Effector memory CD4-positive, alpha-beta T cell (primary cell): ENCODE measurements around the gene PLIN1.

Experiments used
- DNase-seq, 3 donors: peaks; one replicate each; pipeline ENCODE4 v3.0.0-alpha.2; 2020
- H3K27ac ChIP-seq: 2 replicates; pipeline ENCODE4 v1.7.0; 2013; ENCODE audit warnings: mild to moderate bottlenecking, low read length, moderate library complexity; ENCODE audit not compliant: insufficient read depth, poor library complexity, severe bottlenecking
- H3K27me3 ChIP-seq: replicated peaks from 2 replicates; pipeline ENCODE4 v1.7.0; 2013; ENCODE audit warnings: mild to moderate bottlenecking, low read length; ENCODE audit not compliant: insufficient read depth, control insufficient read depth, poor library complexity, severe bottlenecking
- H3K36me3 ChIP-seq: 2 replicates; pipeline ENCODE4 v1.7.0; 2013; ENCODE audit warnings: mild to moderate bottlenecking, low read length, moderate library complexity; ENCODE audit not compliant: control insufficient read depth, insufficient read depth
- H3K4me1 ChIP-seq: 2 replicates; pipeline ENCODE4 v1.7.0; 2013; ENCODE audit warnings: low read length, mild to moderate bottlenecking; ENCODE audit not compliant: control insufficient read depth, insufficient read depth, poor library complexity, severe bottlenecking
- H3K4me3 ChIP-seq: 2 replicates; pipeline ENCODE4 v1.7.0; 2013; ENCODE audit warnings: low read length, low read depth, mild to moderate bottlenecking; ENCODE audit not compliant: insufficient read depth, poor library complexity, severe bottlenecking
- H3K9me3 ChIP-seq: 2 replicates; pipeline ENCODE4 v1.7.0; 2013; ENCODE audit warnings: mild to moderate bottlenecking, low read length, moderate library complexity; ENCODE audit not compliant: control insufficient read depth

PLIN1 gene

DNA sequence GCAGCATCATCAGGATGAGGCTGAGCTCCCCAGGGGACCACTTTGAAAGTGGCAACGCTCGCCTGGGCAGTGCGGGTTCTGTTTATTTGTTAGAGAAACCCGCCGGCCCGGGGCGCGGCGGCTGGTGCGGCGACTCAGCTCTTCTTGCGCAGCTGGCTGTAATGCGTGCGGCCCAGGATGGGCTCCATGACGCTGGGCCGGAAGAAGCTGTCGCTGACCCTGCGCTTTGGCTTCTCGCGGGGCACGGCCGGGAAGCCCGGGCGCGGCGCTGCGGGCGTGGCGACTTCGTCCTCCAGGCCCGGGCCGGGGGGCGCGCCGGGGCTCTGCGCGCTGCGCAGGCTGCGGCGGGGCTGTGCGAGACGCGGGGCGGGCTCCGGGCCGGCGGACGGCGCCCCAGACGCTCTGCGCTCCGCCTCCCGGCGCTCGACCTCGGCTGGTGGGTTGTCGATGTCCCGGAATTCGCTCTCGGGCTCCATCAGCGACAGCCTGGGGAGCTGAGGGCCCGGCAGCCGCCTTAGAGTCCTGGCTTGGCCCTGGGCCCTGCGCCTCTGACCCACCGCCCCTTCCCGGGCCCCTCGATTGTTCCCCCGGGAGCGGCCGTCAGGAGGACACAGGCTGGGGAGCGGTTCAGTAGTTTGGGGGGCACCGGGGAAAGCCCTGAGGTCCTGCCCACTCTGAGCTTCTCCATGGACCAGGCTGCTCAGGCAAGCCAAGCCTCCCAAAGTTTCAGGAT, 13.6 kb downstream of the PLIN1 start:
- no peaks in the 10 kb centered on the region for H3K27me3 ChIP-seq
- H3K9me3 ChIP-seq: no peaks in the 10 kb centered on the region
- H3K4me1 ChIP-seq: peaks cover 4% of the 10 kb centered on the region
- DNase-seq: no peak
- H3K27ac ChIP-seq: no peak overlapping the region
- H3K36me3 ChIP-seq: no peaks in the 10 kb centered on the region
- H3K4me3 ChIP-seq: no peak overlapping the region

DNA sequence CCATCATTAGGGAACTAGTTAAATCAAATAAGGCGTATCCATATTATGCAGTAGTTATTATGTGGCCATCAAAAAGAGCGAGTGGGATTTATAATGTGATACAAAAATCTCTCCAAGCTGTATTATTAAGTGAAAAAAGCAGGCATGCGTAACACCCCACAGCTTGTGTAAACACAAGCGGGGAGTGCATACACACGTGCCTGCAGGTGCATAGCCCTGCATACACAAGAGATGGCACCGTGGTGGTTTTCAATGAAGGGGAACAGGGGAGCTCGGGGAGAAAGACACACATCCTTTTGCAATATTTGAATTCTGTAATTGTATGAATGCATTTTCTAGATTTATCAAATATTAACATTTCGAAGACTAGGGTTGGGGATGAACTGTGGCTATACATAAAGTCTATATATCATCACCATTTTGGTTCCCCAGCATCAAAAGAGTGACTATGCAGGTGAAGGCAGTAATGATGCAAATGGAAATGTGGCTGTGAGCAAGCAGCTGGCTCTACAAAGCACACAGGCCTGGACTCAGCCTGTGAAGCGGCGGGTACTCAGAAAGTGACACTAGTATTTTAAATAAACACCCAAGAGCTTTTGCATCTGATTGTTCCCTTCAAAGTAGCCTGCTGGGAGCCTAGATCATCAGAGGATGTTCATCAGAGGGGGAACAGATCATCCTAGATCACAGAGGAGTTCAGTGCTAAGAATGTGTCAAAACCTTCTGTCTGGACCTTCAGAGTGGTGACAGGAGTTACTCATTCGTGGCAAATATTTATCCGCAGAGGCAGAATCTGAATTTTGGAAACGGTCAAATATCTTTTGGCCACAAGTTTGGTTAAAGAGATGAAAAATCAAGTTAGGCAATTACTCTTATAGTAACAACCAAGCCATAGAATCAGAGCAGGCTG, 14.5 kb downstream of the PLIN1 start:
- Histone ChIP-seq H3K36me3 (no peaks in the 10 kb centered on the region), H3K27ac (no peak overlapping the region), H3K27me3 (no peaks in the 10 kb centered on the region), H3K4me3 (no peak overlapping the region), H3K9me3 (no peaks in the 10 kb centered on the region), H3K4me1 (peaks cover 4% of the 10 kb centered on the region)
- DNase-seq: no peak

DNA sequence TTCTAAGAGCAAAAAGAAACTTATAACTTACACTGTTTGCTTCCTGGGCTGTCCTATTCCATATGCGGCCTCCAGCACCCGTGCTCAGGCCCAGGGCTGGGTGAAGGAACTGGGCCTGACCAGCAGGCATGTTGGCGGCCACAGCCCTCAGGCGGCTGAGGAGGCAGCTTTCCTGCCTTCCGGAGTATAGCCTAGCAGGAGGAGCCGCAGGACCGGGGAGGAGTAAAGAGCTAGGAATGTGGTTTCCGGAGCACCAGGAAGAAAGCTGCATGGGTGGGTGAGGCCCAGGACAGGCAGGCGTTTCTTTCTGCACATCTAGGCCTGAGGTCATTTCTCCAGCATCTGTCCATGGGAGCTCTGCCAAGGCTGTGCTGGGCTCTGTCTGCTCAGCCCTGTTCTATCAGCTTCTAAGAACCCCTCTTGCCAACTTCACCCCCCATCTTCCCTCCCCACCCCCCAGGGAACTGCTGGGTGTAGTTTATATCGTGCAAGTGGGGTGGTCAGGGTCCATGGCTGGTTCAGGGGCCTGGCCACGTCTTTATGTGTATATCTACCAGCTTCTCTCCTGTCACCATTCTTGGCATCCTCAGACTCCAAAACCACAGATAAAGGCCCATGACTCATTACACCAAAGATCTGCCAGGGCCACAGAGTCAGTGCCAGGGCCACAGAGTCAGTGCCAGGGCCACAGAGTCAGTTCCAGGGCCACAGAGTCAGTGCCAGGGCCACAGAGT, 16.1 kb downstream of the PLIN1 start:
- Histone ChIP-seq H3K36me3 (no peaks in the 10 kb centered on the region), H3K4me1 (peaks cover 4% of the 10 kb centered on the region), H3K27me3 (no peaks in the 10 kb centered on the region), H3K9me3 (no peaks in the 10 kb centered on the region), H3K27ac (no peak overlapping the region), H3K4me3 (no peak overlapping the region)
- DNase-seq: no peak

DNA sequence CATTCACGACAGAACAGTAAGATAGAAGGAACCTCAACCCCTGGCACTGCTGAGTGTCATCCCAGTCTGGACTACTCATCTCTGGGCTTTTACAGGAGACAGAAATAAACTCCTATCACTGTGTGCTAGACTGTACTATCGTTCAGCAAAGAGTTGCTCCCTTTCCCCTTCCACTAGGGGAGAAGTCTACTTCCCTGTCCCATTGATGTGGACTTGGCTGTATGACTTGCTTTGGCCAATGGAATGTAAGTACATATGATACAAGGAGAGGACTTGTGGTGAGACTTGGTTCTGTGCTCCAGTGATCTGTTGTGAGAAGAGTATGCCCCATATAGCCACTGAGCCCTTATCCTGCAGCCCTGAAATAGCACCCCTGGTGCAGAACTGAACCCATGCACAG, 18.6 kb downstream of the PLIN1 start:
- Histone ChIP-seq H3K36me3 (no peaks in the 10 kb centered on the region), H3K9me3 (no peaks in the 10 kb centered on the region), H3K27me3 (no peaks in the 10 kb centered on the region), H3K27ac (no peak overlapping the region), H3K4me3 (no peak overlapping the region), H3K4me1 (no peaks in the 10 kb centered on the region)
- no peak for DNase-seq

DNA sequence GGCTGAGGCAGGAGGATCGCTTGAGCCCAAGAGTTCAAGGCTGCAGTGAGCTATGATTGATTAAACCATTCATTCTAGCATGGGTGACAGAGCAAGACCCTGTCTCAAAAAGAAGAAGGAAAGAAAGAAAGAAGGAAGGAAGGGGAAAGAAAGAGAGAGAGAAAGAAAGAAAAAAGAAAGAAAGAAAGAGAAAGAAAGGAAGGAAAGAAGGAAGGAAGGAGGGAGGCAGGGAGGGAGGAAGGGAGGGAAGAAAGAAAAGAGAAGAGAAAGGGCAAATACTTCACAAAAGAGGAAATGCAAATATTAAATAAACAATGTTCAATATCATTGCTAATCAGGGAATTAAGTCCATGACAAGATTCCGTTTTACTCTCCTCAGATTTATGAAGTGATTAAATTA, 19.9 kb downstream of the PLIN1 start:
- DNase-seq: no peak
- Histone ChIP-seq H3K36me3 (no peaks in the 10 kb centered on the region), H3K4me3 (no peak overlapping the region), H3K9me3 (no peaks in the 10 kb centered on the region), H3K4me1 (peaks cover 5% of the 10 kb centered on the region), H3K27ac (no peak overlapping the region), H3K27me3 (peaks cover 12% of the 10 kb centered on the region)

DNA sequence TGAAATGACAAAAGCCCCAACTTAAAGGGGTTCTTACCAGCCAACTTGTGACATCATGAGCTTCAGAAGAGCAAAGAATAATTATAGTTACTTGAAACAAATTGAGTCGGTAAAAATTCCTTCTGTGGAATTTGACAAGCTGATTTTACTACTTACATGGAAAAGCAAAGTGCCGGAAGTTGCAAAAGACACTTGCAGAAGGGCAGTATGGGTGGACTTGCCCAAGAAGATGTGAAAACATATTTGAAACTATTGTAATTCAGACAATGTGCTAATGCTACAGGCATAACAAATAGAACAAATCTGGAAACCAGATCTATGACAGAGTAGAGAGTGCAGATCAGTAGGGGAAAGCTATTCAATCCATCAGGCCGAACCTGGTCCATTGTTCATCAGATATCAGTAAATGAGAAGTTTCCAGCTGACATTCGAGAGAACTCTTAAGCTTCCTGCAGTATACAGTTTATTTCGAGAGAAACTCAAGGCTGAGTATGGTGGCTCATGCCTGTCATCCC, 21.4 kb downstream of the PLIN1 start:
- Histone ChIP-seq H3K27me3 (peaks cover 13% of the 10 kb centered on the region), H3K4me3 (no peak overlapping the region), H3K9me3 (no peaks in the 10 kb centered on the region), H3K36me3 (no peaks in the 10 kb centered on the region), H3K27ac (no peak overlapping the region), H3K4me1 (peaks cover 5% of the 10 kb centered on the region)
- DNase-seq: no peak

DNA sequence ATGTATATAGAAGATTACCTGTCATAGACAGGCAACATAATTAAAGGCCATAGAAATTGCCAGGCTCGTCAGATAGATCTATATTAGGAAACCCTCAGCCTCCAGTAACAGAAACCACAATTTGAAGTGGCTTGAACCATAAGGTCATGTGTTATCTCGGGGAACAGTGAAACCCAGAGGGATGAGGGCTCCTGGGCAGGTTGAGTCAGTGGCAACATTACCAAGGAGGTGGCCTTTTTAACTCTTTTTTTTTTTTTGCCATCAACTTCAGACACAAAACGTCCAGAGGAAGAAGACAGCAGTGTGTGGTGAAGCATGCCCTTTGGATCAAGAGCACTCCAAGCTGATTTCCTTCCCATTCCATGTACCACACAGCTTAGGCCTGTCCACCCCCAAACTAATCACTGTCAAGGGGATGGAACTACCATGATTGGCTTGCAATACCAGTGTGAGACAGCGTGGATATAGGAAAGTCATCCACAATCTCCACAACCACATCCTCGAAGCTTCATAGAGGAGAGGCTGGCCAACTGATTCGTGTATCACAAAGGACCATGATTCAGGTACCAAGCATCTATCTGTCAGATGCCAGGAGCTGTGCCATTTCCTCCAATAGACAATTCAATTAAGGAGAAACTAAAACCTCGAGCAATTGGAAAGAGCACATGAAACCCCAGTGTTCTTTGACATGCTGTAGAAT, 22.9 kb downstream of the PLIN1 start:
- DNase-seq: no peak
- Histone ChIP-seq H3K27ac (no peak overlapping the region), H3K4me1 (peaks cover 5% of the 10 kb centered on the region), H3K9me3 (no peaks in the 10 kb centered on the region), H3K27me3 (peaks cover 17% of the 10 kb centered on the region), H3K4me3 (no peak overlapping the region), H3K36me3 (no peaks in the 10 kb centered on the region)

DNA sequence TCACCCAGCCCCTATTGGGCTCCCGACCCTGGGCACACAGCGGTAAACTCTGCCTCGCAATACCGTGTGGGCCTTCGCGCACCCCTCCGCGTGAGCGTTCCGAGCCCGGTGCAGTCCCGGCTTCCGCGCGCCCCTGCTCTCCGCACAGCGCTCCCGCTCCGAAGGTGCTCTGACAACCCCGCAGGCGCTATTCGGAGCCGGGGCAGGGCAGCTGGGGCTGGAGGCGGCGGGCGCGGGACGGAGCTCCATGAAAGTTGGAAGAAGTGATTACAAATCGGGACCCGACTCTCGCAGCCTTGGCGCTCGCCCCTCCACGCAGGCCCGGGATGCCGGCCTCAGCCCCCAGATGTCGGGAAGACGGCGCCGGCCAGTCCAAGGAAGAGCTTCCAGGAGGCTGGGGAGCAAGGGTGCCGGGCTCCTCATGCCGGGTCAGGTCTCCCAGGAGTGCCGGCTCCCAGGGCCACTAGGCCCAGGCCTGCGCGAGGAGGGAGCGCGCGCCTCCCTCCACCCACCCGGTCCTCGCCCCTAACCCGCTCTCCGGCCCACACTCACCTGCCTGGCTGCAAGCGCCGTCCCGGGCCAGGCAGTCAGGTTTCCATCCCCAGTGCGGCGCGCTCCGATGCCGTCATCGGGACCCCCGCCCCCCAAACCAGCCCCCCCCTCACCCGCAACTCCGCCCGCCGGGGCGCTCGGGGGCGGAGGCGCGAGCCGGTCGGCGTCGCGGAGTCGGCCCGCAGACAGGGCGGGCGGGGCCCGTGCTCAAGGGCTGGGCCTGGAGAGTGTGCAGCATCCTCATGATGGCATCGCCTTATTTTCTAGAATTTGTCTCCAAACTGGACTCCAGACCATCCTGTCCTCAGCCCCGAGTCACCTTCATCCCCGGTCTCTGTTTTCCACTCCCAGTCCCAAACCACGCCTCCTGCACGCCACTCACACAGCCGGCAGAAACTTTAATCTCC, 24.0 kb downstream of the PLIN1 start, which contains the start of gene KIF7:
TSS of gene KIF7 (minus strand) at position 621 of the 959 bp plus-strand sequence. CDS start 2,537 bp downstream, outside the sequence.
- no peaks in the 10 kb centered on the region for H3K36me3 ChIP-seq
- peak within 1 kb of the TSS; percentile 25 for H3K4me3 ChIP-seq
- no peaks in the 10 kb centered on the region for H3K9me3 ChIP-seq
- peaks cover 5% of the 10 kb centered on the region for H3K4me1 ChIP-seq
- DNase-seq: no peak
- no peak within 1 kb of the TSS for H3K27ac ChIP-seq
- H3K27me3 ChIP-seq: peaks cover 17% of the 10 kb centered on the region
